Frontal cortex (tissue), 4 donors: ENCODE data around the gene VSTM2B. TPM values are rescaled to one million over a fixed set of nuclear protein-coding genes. Genes with fewer than 3 reads are reported as not detected.

Experiments
- DNase-seq, 2 donors: peaks; one replicate each; pipeline ENCODE4 v3.0.0; 2012; ENCODE audit warnings: low spot score in 2 of 2
- FAIRE-seq: peaks from 2 replicates; lab custom pipeline; 2012; peaks lifted over from hg19 to GRCh38; lab: Jason Lieb, UNC
- total RNA-seq: library from RNA; depleted of rRNA; stranded (reverse); fragments of >200 nt; gene quantifications from one replicate; pipeline ENCODE4 v1.2.3, GENCODE V29; 2014
- donor health status: control.
- donor health status: control.
- donor health status: control.

The VSTM2B gene
- total RNA-seq, 1 donor from 2014 or later, result 28.9 TPM

GRCh38 chr19:29560313-29561075 is 34.7 kb downstream of the VSTM2B start:
- DNase-seq (no peak), FAIRE-seq (no peak)

DNA sequence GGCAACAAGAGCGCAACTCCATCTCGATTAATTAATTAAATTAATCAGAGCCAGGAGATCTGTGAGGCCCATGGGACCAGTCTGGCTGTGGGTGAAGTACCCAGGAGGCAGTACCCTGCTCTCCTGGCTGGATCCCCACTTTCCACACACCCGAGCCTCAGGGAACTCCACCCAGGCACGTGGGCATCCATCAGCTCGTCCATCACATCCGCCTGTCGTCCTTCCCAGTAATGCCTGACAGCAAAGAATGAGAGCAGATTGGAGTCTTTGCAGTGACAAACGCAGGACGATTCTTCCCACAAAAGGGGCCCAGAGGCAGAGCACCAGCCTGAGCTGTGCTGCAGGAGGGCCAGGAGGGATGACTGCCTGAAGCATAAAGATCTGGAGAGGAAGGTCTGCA is 35.8 kb downstream of the VSTM2B start:
- DNase-seq (no peak), FAIRE-seq (no peak)

DNA sequence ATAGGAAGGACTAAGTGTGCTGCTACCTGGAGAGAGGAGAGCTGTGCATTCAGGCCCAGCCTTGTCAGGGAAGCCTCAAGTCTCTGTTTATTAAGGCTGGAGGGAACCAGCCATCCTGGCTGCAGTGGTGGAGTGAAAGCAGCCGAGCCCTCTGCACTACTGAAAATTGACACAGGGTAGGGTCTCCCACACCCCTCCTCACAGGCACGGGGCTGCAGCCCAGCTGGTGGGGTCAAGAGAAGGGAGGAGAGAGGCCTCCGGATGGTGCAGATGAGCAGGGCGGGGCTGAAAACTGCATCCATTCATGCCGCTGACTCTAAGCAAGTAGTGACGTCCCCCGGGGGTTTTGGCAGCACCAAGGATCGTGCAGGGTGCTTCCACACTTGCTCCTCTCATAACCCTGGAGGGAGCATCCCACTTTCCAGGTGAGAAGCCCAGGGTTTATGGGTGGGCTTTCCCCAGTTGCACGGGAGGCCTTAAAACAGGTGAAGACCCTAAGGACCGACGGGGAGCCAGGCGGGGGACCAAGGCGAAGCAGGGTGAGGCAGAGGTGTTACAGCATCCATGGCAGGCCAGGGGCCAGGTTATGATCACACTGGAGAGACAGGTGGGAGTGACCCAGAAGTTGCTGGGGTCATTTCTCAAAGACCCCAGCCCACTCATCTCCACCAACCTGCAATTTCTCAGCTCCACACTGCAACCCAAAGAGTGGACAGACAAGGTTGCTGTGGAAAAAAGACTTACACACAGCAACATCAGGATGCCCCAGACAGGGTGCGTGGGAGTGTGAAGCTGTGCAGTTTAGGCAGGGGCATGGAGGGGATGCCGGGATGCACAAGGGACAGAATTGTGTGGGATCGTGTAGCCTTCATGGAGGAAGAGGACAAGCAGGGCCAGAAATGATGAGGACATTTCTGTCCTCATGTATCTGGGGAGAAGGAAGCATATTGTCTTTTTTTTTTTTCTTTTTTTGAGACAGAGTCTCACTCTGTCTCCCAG is 36.8 kb downstream of the VSTM2B start:
- DNase-seq, result no peak

DNA sequence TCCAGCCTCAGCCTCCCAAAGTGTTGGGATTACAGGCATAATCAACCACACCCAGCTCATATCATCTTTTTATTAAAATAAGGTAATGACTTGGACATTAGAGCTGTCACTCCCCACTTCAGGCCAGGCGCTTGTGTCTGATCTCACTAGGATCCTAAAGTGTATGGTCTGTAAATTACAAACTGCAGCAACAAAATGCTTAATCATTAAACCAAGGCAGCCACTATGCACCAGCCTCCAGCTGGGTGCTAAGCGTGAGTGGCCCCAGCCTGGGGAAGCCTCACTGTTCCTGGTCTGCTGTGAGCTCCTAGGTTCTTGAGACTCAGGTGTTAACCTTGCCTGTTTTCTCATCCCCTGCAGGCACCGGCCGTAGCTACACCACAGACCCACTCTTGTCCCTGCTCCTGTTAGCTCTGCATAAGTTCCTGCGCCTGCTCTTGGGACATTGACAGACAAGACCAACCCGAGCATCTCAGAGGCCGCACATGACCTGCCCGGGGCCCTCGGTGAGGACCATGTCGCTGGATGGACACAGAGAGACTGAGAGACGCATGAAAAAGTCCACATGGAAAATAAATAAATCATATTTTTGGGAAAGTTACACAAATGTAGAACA is 37.8 kb downstream of the VSTM2B start:
- no peak for FAIRE-seq
- DNase-seq, result no peak

More for the DNA sequence above, 36.8 kb downstream of the VSTM2B start:
- FAIRE-seq, result no peak

DNA sequence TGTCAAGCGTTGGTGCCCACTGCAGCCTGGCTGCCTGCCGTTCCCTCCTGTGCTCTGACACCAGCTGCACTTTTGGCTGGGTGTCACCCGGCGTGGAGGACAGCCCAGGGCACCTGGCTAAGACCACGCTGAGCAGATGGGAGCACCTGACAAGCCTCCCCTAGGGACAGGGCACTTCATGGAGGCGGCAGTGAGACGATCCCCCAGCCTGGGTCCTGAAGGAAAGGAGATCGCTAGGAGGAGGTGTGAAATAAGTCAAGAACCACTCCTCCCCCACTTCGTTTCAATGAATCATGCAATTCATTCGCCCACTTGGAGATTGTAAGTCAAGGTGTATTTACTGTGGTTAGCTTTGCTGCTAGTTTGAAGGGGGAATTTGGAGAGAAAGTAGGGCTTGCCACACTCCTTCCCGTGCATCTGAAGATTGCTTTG is 38.8 kb downstream of the VSTM2B start:
- FAIRE-seq, result no peak
- DNase-seq, result no peak

- FAIRE-seq (no peak), DNase-seq (no peak)
These were observed 39.4 kb downstream of the VSTM2B start for GRCh38 chr19:29565171-29565570.

GRCh38 chr19:29566496-29567054 is 40.8 kb downstream of the VSTM2B start:
- no peak for FAIRE-seq
- DNase-seq, result no peak

DNA sequence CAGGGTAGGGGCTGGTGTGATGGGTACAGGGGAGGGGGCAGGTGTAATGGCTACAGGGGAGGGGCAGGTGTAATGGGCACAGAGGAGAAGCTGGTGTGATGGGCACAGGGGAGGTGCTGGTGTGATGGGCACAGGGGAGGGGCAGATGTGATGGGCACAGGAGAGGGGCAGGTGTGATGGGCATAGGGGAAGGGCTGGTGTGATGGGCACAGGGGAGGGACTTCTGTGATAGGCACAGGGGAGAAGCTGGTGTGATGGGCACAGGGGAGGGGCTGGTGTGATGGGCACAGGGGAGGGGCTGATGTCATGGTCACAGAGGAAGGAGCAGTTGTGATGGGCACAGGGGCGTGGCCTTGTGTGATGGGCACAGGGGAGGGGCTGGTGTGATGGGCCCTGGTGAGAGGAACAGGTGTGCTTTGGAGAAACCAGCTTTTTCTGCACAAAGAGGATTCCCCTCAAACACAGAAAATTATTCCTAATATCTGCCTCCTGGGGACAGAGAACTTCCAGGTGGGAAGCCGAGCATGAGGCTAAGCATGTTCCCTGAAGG is 41.6 kb downstream of the VSTM2B start:
- FAIRE-seq, result no peak
- DNase-seq, result no peak

DNA sequence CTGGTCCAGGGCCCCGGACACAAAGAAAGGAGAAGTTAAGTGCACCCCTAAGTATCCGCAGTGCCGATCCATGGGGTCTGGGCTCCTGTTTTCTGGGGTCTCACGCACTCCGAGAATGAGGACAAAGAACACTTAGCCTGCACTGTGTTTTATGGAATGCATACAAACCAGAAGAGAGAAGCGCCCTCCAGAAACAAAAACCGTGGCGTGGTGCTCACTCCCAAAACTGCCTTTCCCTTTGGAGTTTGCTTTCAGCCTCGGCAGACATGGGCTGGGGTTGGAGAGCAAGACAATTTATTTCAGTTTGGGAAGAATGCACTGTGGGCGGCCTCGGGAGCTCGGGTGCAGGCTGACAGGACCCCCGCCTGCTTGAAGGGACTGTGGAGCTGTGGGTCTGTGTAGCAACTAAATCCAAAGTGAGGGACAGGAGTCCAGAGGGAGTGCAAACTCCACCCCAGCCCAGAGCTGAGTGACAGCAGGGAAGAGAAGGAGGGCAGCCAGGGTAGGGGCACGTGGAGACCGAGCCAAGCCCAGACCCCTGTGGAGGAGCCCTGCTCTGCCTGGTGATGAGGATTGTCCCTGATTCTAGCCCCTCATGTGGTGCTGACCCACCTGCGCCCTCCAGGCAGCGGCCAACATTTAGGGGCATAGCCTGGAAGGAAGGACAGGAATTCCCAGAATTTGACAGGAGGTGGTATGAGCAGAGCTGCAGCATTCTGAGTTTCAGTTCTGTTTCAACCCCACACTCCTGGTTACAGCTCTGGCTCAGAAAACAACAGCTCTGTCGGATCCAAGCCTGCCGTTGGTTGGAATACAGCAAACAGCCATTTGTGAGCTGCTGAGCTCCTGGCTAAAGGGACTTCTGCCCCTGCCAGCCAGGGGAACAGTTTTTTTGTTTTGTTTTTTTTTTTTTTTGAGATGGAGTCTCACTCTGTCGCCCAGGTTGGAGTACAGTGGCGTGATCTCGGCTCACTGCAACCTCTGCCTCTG is 42.5 kb downstream of the VSTM2B start:
- FAIRE-seq (no peak), DNase-seq (no peak)

- DNase-seq (no peak), FAIRE-seq (no peak)
These were observed 43.5 kb downstream of the VSTM2B start for GRCh38 chr19:29569038-29569911.

DNA sequence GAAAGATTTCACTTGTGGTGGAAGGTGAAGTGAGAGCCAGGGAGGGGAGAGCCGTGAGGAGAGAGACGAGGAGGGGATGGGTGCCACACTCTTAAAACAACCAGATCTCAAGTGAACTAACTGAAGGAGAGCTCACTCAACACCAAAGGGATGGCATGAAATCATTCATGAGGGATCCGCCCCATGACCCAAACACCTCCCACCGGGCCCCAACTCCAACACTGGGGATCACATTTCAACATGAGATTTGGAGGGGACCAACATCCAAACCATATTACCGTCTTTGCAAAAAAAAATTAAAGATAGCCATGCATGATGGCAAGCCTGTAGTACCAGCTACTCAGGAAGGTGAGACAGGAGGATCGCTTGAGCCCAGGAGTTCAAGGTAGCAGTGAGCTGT is 45.4 kb downstream of the VSTM2B start:
- DNase-seq (no peak), FAIRE-seq (no peak)

DNA sequence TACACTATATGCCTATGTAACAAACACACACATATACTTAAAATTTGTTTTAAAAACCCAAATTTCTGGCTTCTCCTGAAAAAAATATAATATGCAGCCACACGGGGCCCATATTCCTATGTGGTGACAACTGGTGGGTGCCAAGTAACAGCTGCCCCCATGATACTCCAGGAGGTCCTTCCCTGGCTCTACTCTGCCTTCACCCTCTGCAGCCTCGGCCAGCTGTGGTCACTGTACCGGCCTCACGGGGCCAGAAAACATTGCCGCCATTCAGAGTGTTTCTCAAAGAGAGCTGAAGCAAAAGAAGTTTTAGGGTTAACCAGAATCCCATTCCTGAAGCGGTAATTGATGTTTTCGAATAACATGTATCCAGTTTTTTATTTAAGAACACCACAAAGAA is 47.7 kb downstream of the VSTM2B start:
- no peak for DNase-seq
- FAIRE-seq, result no peak

- FAIRE-seq, result no peak
These were observed 48.7 kb downstream of the VSTM2B start for GRCh38 chr19:29574510-29574909.

DNA sequence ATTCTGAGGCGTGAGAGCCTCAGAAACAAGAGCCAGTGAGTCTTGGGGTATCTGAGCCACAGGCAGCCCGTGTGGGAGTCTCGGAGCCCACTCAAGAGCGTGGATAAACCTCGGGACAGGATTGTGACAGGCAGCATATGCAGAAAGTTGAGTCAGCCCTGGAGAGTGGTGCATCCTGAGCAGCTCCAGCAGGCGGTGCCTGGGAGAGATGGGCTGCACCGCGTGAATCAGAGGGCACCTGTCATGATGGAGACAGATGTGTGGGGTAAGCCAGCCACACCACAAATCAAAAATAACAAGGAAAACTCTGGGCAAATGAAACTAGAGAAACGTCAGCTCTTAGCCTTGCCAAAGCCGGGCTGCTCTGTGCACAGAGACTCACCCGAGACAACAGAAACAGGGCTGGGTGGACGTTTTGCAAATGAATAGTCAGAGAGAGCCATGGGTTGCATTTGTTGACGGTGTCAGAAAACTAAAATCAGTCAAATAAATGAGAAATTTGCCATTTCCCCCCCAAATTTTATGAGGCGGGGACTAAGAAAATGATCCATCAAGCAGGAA is 50.3 kb downstream of the VSTM2B start:
- FAIRE-seq (no peak), DNase-seq (no peak)

More at GRCh38 chr19:29574510-29574909, 48.7 kb downstream of the VSTM2B start:
- no peak for DNase-seq

DNA sequence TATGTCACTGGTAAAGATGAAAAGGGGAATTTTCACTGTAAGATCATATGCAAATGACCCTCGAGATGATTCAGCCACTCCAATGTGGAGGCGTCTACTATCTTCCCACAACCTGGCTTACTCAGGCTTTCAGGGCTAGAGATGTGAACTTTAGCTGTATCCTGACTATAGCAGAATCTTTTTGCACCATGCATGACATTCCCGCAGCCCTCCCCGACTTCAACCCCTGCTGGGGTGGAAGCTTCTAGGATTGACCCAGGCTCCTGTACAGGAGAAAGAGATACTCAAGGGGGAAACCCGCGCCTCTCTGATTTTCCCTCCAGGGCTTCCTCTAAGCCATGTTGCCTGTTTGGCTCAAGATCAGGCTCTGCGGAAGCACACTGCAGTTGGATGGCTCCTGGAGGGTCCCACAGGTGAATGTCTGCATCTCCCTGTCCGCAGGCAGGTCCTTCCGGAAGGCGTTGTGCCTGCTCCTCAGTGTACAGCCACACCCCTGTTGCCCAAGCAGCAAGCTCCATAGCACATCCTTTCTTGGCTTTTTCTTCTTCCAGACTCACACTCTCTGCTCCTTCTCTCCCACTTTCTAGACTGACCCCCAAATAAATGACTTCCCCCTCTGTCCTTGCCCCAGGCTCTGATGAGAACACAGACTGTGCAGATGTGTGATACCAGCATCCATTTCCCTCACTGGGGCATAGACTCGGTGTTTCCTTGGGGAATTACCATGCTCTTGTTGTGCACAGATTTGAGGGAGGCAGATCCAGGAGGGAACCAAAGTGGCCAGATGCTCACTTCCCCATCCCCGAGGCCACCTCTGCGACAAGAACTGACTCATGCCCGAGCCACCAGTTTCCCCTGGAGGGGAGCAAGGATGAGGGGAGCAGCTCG is 51.2 kb downstream of the VSTM2B start:
- FAIRE-seq, result no peak
- DNase-seq, result no peak

- FAIRE-seq (no peak), DNase-seq (no peak)
These were observed 51.8 kb downstream of the VSTM2B start for GRCh38 chr19:29577649-29577963.

- FAIRE-seq (no peak), DNase-seq (no peak)
These were observed 52.6 kb downstream of the VSTM2B start for GRCh38 chr19:29578349-29578748.
